B cell (primary cell): ENCODE measurements around the gene GZMM. TPM values are rescaled to one million over a fixed set of nuclear protein-coding genes. Genes with fewer than 3 reads are reported as not detected.

ENCODE experiments used
- ATAC-seq: fragments of 200-7000 bp; cut with Tn5 transposase; one replicate; pipeline ENCODE4 v1.10.0; 2021; ENCODE audit warnings: low read depth, mild to moderate bottlenecking, moderate number of reproducible peaks, moderate library complexity
- CTCF ChIA-PET: fragments of 350-600 bp; sonication (Branson Sonifier 250); formaldehyde crosslinking; loops from one replicate; lab custom pipeline; 2021; ENCODE audit warnings: antibody characterized with exemption, inconsistent platforms; lab: Charles Lee
- POLR2A ChIA-PET: fragments of 350-600 bp; sonication (Branson Sonifier 250); formaldehyde crosslinking; loops from one replicate; lab custom pipeline; 2021; ENCODE audit warnings: antibody characterized with exemption; lab: Charles Lee
- DNase-seq: peaks from one replicate; pipeline ENCODE4 v3.0.0; 2013
- H2AFZ ChIP-seq: 2 replicates; pipeline ENCODE4 v1.6.1; 2012; ENCODE audit warnings: mild to moderate bottlenecking, low read depth, low read length; ENCODE audit not compliant: insufficient read depth, poor library complexity, severe bottlenecking
- H3K27ac ChIP-seq, 2 donors: 1 replicate in 1 of 2; 2 replicates in 1 of 2; pipeline ENCODE4 v1.5.1; 2012 to 2013; ENCODE audit warnings: low read length in 2 of 2, mild to moderate bottlenecking in 2 of 2, moderate library complexity in 1 of 2
- H3K27me3 ChIP-seq, 4 experiments: fragments of 200-600 bp in 1 of 4; sonication (generic) in 1 of 4; replicated peaks in 1 of 4; 1 replicate in 2 of 4; 2 replicates in 2 of 4; pipeline versions ENCODE4 v1.6.1 to v1.7.0; 2013 to 2016; ENCODE audit warnings: low read length in 3 of 4, mild to moderate bottlenecking in 2 of 4, mixed read lengths in 1 of 4, moderate library complexity in 1 of 4; ENCODE audit not compliant: insufficient read depth in 4 of 4, control insufficient read depth in 3 of 4; ENCODE audit errors: control extremely low read depth in 1 of 4
- H3K36me3 ChIP-seq, 2 experiments: replicated peaks in 1 of 2; 1 replicate in 1 of 2; 2 replicates in 1 of 2; pipeline versions ENCODE4 v1.6.1 to v1.7.1; 2013; ENCODE audit warnings: low read length in 1 of 2; ENCODE audit not compliant: insufficient read depth in 2 of 2, control insufficient read depth in 1 of 2; ENCODE audit errors: control extremely low read depth in 1 of 2, extremely low read depth in 1 of 2
- H3K4me1 ChIP-seq, 2 donors: fragments of 200-600 bp in 1 of 2; sonication (generic) in 1 of 2; 1 replicate in 1 of 2; 2 replicates in 1 of 2; pipeline versions ENCODE4 v1.5.1 to v1.6.1; 2013 to 2017; ENCODE audit warnings: low read length in 2 of 2; ENCODE audit not compliant: control insufficient read depth in 2 of 2, insufficient read depth in 2 of 2
- H3K4me2 ChIP-seq: replicated peaks from 2 replicates; pipeline ENCODE3; 2012; ENCODE audit warnings: mild to moderate bottlenecking, low read depth, low read length; ENCODE audit not compliant: poor library complexity, severe bottlenecking
- H3K4me3 ChIP-seq, 5 experiments: fragments of 200-600 bp in 1 of 5; sonication (generic) in 1 of 5; 1 replicate in 3 of 5; 2 replicates in 2 of 5; pipeline versions ENCODE4 v1.5.1 to v1.7.0; 2011 to 2016; ENCODE audit warnings: low read length in 4 of 5, mild to moderate bottlenecking in 4 of 5, low read depth in 2 of 5, control low read depth in 1 of 5, moderate library complexity in 1 of 5; ENCODE audit not compliant: insufficient read depth in 1 of 5; ENCODE audit errors: control extremely low read depth in 1 of 5, extremely low read depth in 1 of 5
- H3K79me2 ChIP-seq: fragments of 200-600 bp; sonication (generic); one replicate; pipeline ENCODE4 v1.6.0; 2016; ENCODE audit warnings: low read length; ENCODE audit not compliant: control insufficient read depth, insufficient read depth
- H3K9ac ChIP-seq: fragments of 200-600 bp; sonication (generic); 2 replicates; pipeline ENCODE4 v1.6.1; 2017; ENCODE audit warnings: mild to moderate bottlenecking, low read length, moderate library complexity
- H3K9me3 ChIP-seq, 3 donors: one replicate each; pipeline versions ENCODE4 v1.6.1 to v1.7.1; 2013; ENCODE audit warnings: low read length in 2 of 3; ENCODE audit not compliant: control insufficient read depth in 2 of 3, insufficient read depth in 1 of 3; ENCODE audit errors: control extremely low read depth in 1 of 3
- H4K20me1 ChIP-seq: 2 replicates; pipeline ENCODE4 v1.6.0; 2012; ENCODE audit warnings: mild to moderate bottlenecking, low read length; ENCODE audit not compliant: insufficient read depth, control insufficient read depth, poor library complexity, severe bottlenecking
- H3K27ac Mint-ChIP-seq: one replicate; pipeline ENCODE4 v1.8.0; 2021; ENCODE audit warnings: mixed read lengths
- H3K27me3 Mint-ChIP-seq: one replicate; pipeline ENCODE4 v1.8.0; 2021; ENCODE audit warnings: mixed read lengths
- H3K4me1 Mint-ChIP-seq: one replicate; pipeline ENCODE4 v1.8.0; 2021; ENCODE audit warnings: mixed read lengths
- H3K4me3 Mint-ChIP-seq: one replicate; pipeline ENCODE4 v1.8.0; 2021; ENCODE audit warnings: mixed read lengths
- H3K9me3 Mint-ChIP-seq: one replicate; pipeline ENCODE4 v1.8.0; 2022; ENCODE audit warnings: mixed read lengths; ENCODE audit not compliant: insufficient read depth
- EZH2 ChIP-seq: IDR thresholded peaks from 2 replicates; pipeline ENCODE4 v1.6.1; 2012; ENCODE audit warnings: borderline replicate concordance, low read depth, mild to moderate bottlenecking, moderate library complexity, low read length; ENCODE audit not compliant: insufficient read depth, poor library complexity, severe bottlenecking
- WGBS: methylation state at CpG from one replicate; pipeline ENCODE4 v1.1.5; 2013; ENCODE audit warnings: missing lambda C conversion rate; ENCODE audit not compliant: insufficient coverage; 5-methylcytosine and 5-hydroxymethylcytosine counted together
- intact Hi-C: fragments of 100-400 bp; cut with micrococcal nuclease; formaldehyde crosslinking; loops from one replicate; pipeline ENCODE4 v1.10.0; 2022
- polyA plus RNA-seq: library from polyadenylated mRNA; depleted of rRNA; stranded (reverse); fragments of >200 nt; gene quantifications from 2 replicates; pipeline ENCODE4 v1.2.3, GENCODE V29; 2012
- total RNA-seq, 2 donors: library from RNA; stranded (reverse); fragments of 120-200 nt in 1 of 2; gene quantifications; 1 replicate in 1 of 2; 2 replicates in 1 of 2; pipeline versions ENCODE4 v1.2.3 to v1.2.4, GENCODE V29; 2013 to 2022
- TF ChIP-seq, protein P1 (sequence below): fragments of 200-600 bp; IDR thresholded peaks from one replicate; pipeline ENCODE4 v1.8.0; 2022; ENCODE audit warnings: antibody characterized with exemption, mild to moderate bottlenecking

Gene GZMM
- total and polyA plus RNA-seq, 2 donors (not counting 1 experiment from before 2014, with no cell fraction given) = 2.1 TPM; not detected in 1

DNA sequence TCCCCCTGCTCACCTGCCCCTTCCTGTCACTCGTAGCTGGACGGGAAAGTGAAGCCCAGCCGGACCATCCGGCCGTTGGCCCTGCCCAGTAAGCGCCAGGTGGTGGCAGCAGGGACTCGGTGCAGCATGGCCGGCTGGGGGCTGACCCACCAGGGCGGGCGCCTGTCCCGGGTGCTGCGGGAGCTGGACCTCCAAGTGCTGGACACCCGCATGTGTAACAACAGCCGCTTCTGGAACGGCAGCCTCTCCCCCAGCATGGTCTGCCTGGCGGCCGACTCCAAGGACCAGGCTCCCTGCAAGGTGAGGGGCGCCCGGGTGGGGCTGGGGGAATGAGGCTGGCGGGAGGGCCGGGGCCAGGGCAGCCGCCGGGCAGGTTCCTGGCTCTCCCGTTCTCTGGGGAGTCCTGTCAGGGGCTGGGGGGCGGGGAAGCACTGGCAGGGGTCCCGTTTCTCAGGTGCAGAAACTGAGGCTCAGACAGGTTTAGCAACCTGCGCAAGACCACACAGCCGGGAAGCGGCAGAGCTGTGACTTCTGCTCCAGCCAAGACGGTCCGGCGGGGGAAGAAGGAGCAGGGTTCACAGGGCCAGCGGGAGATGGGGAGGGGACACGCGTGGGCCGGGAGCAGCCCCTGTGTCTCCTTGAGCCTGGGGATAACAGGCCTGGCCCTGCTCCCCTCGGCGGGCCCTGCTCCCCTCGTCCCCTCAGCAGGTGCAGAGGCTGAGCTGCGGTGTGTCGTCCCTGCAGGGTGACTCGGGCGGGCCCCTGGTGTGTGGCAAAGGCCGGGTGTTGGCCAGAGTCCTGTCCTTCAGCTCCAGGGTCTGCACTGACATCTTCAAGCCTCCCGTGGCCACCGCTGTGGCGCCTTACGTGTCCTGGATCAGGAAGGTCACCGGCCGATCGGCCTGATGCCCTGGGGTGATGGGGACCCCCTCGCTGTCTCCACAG is 5.3 kb downstream of the GZMM start:
- ATAC-seq = no peak
- Mint-ChIP-seq H3K9me3 (no peaks in the 10 kb centered on the region), H3K4me1 (no peaks in the 10 kb centered on the region), H3K27me3 (no peaks in the 10 kb centered on the region), H3K27ac (no peak overlapping the region), H3K4me3 (no peak overlapping the region)
- Histone ChIP-seq H3K4me1 (no peaks in the 10 kb centered on the region), H3K9ac (no peak overlapping the region), H3K9me3 (peaks cover 0 to 8% (median 0%) of the 10 kb centered on the region in 3 donors), H2AFZ (no peak overlapping the region), H3K4me2 (no peak overlapping the region), H3K36me3 (no peaks in the 10 kb centered on the region), H3K27ac (no peak overlapping the region), H3K79me2 (no peaks in the 10 kb centered on the region), H3K27me3 (peaks cover 0 to 8% (median 0%) of the 10 kb centered on the region in 4 experiments), H4K20me1 (no peaks in the 10 kb centered on the region), H3K4me3 (no peak overlapping the region)
- TF ChIP-seq EZH2 = no peak
- TF ChIP-seq, protein P1, sequence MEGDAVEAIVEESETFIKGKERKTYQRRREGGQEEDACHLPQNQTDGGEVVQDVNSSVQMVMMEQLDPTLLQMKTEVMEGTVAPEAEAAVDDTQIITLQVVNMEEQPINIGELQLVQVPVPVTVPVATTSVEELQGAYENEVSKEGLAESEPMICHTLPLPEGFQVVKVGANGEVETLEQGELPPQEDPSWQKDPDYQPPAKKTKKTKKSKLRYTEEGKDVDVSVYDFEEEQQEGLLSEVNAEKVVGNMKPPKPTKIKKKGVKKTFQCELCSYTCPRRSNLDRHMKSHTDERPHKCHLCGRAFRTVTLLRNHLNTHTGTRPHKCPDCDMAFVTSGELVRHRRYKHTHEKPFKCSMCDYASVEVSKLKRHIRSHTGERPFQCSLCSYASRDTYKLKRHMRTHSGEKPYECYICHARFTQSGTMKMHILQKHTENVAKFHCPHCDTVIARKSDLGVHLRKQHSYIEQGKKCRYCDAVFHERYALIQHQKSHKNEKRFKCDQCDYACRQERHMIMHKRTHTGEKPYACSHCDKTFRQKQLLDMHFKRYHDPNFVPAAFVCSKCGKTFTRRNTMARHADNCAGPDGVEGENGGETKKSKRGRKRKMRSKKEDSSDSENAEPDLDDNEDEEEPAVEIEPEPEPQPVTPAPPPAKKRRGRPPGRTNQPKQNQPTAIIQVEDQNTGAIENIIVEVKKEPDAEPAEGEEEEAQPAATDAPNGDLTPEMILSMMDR = no peak
- DNase-seq = no peak
- ChIA-PET CTCF (no interaction called here), POLR2A (no interaction called here)
- intact Hi-C loops = no loop called here
- 87% methylated on average over 45 of the region's 52 CpGs for WGBS

DNA sequence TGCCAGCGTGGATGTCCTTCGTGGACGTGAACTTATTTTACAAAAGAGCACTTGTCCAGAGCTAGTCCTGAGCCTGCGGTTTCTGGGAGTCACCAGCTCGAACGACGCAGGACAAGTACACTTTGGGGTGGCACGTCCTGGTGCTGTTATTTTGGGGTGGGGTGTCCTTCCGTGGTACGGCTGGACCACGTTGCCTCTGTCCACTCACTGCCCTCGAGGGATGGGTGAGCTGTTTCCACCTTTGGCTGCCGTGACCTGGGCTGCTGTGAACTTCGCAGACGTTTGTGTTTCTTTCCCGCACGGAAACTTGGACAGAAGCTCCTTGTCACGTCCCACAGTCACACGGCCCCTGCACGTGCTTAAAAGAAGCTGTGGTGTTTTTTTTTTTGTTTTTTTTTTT is 11.0 kb downstream of the GZMM start:
- Histone ChIP-seq H3K79me2 (no peaks in the 10 kb centered on the region), H2AFZ (no peak overlapping the region), H3K4me3 (no peak overlapping the region), H4K20me1 (no peaks in the 10 kb centered on the region), H3K36me3 (no peaks in the 10 kb centered on the region), H3K9ac (no peak overlapping the region), H3K27ac (no peak overlapping the region), H3K4me1 (no peaks in the 10 kb centered on the region), H3K27me3 (no peaks in the 10 kb centered on the region), H3K4me2 (no peak overlapping the region), H3K9me3 (no peaks in the 10 kb centered on the region)
- TF ChIP-seq EZH2 = no peak
- TF ChIP-seq, protein P1 = no peak
- DNase-seq = peak; percentile 4
- H3K4me1 Mint-ChIP-seq = no peaks in the 10 kb centered on the region
- ChIA-PET CTCF (interaction anchor here (0.5 to 1.4 kb wide), 2 partner anchors 20 to 179 kb away, joined by 3 to 4 read pairs; no protein-coding TSS in a partner anchor), POLR2A (no interaction called here)
- no peak overlapping the region for H3K27ac Mint-ChIP-seq
- WGBS = 86% methylated on average over 20 of the region's 20 CpGs
- no peaks in the 10 kb centered on the region for H3K27me3 Mint-ChIP-seq
- H3K9me3 Mint-ChIP-seq = no peaks in the 10 kb centered on the region
- no peak for ATAC-seq
- intact Hi-C loops = no loop called here
- no peak overlapping the region for H3K4me3 Mint-ChIP-seq
